Activated naive CD4-positive, alpha-beta T cell treated with anti-CD3 and anti-CD28 coated beads for 36 hours (primary cell): ENCODE measurements around the gene FOLR2. TPM values are rescaled to one million over a fixed set of nuclear protein-coding genes. Genes with fewer than 3 reads are reported as not detected.

ENCODE experiments used
- CTCF ChIA-PET: fragments of 350-600 bp; sonication (Branson Sonifier 250); formaldehyde crosslinking; loops from one replicate; lab custom pipeline; 2021; ENCODE audit warnings: antibody characterized with exemption; lab: Charles Lee
- DNase-seq: peaks from one replicate; pipeline ENCODE4 v3.0.0-alpha.2; 2020
- H3K27ac Mint-ChIP-seq: one replicate; pipeline ENCODE4 v1.8.0; 2021; ENCODE audit warnings: mild to moderate bottlenecking, mixed read lengths
- H3K27me3 Mint-ChIP-seq: one replicate; pipeline ENCODE4 v1.8.0; 2021; ENCODE audit warnings: low read depth, mixed read lengths
- H3K36me3 Mint-ChIP-seq: one replicate; pipeline ENCODE4 v1.8.0; 2021; ENCODE audit warnings: low read depth, mixed read lengths
- H3K4me1 Mint-ChIP-seq: one replicate; pipeline ENCODE4 v1.8.0; 2021; ENCODE audit warnings: low read depth, mixed read lengths
- H3K4me3 Mint-ChIP-seq: one replicate; pipeline ENCODE4 v1.8.0; 2021; ENCODE audit warnings: mild to moderate bottlenecking, moderate library complexity, mixed read lengths
- H3K9me3 Mint-ChIP-seq: one replicate; pipeline ENCODE4 v1.8.0; 2021; ENCODE audit warnings: mixed read lengths
- intact Hi-C: fragments of 100-400 bp; cut with micrococcal nuclease; formaldehyde crosslinking; loops from one replicate; pipeline ENCODE4 v1.15.1; 2023
- total RNA-seq, 2 experiments: library from RNA; stranded (reverse); gene quantifications; one replicate each; pipeline ENCODE4 v1.2.3, GENCODE V29; 2021

The FOLR2 gene
- total RNA-seq, 2 experiments from 2014 or later, result not detected

GRCh38 chr11:72218251-72218745 is 1.7 kb downstream of the FOLR2 start:
- CTCF ChIA-PET, result no interaction called here
- no peak overlapping the region for H3K4me3 Mint-ChIP-seq
- peaks cover 6% of the 10 kb centered on the region for H3K27me3 Mint-ChIP-seq
- intact Hi-C loops, result no loop called here
- no peak overlapping the region for H3K27ac Mint-ChIP-seq
- no peak for DNase-seq
- peaks cover 9% of the 10 kb centered on the region for H3K4me1 Mint-ChIP-seq
- H3K9me3 Mint-ChIP-seq, result no peaks in the 10 kb centered on the region
- H3K36me3 Mint-ChIP-seq, result no peaks in the 10 kb centered on the region

DNA sequence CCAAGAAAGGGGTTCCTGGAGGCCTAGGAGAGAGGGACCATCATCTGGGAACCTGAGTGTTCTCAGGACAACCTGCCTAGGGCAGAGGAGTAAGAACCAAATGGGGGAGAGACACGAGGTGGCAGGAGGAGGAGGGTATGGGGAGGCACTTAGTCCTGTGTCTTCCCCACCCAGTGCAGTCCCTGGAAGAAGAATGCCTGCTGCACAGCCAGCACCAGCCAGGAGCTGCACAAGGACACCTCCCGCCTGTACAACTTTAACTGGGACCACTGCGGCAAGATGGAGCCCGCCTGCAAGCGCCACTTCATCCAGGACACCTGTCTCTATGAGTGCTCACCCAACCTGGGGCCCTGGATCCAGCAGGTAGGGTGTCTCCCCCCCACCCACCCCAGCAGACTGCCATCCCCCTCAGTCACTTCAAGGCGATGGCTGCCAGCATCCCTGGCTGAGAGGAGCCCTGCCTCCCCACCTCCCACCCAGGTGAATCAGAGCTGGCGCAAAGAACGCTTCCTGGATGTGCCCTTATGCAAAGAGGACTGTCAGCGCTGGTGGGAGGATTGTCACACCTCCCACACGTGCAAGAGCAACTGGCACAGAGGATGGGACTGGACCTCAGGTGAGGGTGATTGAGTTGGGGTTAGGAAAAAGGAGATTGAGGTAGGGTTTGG is 4.2 kb downstream of the FOLR2 start:
- peaks cover 16% of the 10 kb centered on the region for H3K4me1 Mint-ChIP-seq
- peaks cover 3% of the 10 kb centered on the region for H3K27me3 Mint-ChIP-seq
- intact Hi-C loops, result loop anchor here (5.0 kb wide), 2 partner anchors 191 to 774 kb away; partner anchors contain the start of gene DHCR7
- no peak for DNase-seq
- no peak overlapping the region for H3K27ac Mint-ChIP-seq
- no peaks in the 10 kb centered on the region for H3K9me3 Mint-ChIP-seq
- CTCF ChIA-PET, result no interaction called here
- peaks cover 3% of the 10 kb centered on the region for H3K36me3 Mint-ChIP-seq
- H3K4me3 Mint-ChIP-seq, result no peak overlapping the region

DNA sequence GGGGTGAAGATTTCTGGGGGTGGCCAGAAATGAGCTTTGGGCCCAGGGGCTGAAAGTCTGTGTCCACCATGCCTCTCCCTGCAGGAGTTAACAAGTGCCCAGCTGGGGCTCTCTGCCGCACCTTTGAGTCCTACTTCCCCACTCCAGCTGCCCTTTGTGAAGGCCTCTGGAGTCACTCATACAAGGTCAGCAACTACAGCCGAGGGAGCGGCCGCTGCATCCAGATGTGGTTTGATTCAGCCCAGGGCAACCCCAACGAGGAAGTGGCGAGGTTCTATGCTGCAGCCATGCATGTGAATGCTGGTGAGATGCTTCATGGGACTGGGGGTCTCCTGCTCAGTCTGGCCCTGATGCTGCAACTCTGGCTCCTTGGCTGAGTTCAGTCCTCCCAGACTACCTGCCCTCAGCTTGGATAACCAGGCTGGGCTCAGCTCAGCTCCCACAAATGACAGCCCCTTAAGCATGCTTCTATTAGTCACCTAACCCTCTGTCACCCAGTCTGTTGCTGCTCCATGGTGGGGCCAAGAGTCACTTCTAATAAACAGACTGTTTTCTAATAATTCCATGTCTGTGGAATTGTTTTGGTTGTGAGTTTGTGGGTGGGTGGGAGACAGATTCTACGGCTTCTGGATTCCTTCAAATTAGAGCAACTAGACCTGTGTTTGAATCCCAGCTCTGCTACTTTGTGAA is 4.9 kb downstream of the FOLR2 start:
- H3K9me3 Mint-ChIP-seq, result no peaks in the 10 kb centered on the region
- H3K4me3 Mint-ChIP-seq, result no peak overlapping the region
- CTCF ChIA-PET, result interaction anchor here (1.1 to 1.7 kb wide), 5 partner anchors 16 to 210 kb away, joined by 3 to 8 read pairs (median 4); no protein-coding TSS in a partner anchor
- intact Hi-C loops, result loop anchor here (2.0 to 5.0 kb wide), 4 partner anchors 119 to 774 kb away; partner anchors contain the start of genes DHCR7, LAMTOR1, RNF121 and XNDC1N
- H3K36me3 Mint-ChIP-seq, result peaks cover 4% of the 10 kb centered on the region
- no peak overlapping the region for H3K27ac Mint-ChIP-seq
- no peak for DNase-seq
- peaks cover 3% of the 10 kb centered on the region for H3K27me3 Mint-ChIP-seq
- H3K4me1 Mint-ChIP-seq, result peaks cover 20% of the 10 kb centered on the region

DNA sequence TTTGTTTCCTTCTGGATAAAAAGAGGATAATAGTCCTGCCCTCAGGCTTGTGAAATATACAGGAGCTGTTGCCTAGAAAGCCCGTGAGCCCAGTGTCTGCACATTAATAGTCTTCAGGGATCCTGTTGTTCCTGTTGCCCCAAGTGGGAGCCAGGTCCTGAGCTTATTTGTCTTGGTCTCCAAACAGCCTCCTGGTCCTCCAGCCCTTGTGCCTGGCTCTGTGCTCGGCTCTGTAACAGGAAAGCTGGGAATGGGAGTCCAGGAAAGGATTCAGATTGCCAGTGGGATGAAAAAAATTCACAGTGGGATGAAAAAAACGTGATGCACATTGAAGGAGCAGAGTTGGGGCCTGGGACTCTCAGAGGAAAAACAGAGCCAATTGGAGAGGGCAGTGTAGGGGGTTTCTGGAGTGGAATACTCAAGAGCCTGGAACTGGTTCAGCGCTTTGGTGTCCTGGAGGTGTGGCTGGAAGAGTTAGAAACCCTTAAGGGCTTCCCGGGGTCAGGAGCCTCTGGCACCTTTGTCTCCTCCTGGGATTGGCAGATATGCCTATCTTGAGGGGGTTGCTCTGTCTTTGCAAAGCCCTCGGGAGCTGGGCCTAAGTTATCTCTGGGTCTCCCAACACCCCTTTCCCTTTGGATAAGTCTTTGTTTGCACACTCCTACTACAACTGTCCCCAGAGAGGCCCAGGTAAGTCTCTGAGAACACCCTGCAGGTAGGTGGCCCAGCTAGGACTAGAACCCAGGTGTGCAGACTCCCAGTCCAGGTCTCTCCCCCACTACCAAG is 5.7 kb downstream of the FOLR2 start:
- no peak for DNase-seq
- CTCF ChIA-PET, result interaction anchor here (0.9 to 1.7 kb wide), 8 partner anchors 13 to 209 kb away, joined by 3 to 8 read pairs (median 4); no protein-coding TSS in a partner anchor
- H3K27ac Mint-ChIP-seq, result peak overlapping the region; percentile 75
- peaks cover 20% of the 10 kb centered on the region for H3K4me1 Mint-ChIP-seq
- intact Hi-C loops, result loop anchor here (2.0 to 5.0 kb wide), 4 partner anchors 119 to 775 kb away; partner anchors contain the start of genes DHCR7, LAMTOR1, RNF121 and XNDC1N
- peak overlapping the region; percentile 73 for H3K4me3 Mint-ChIP-seq
- peaks cover 3% of the 10 kb centered on the region for H3K27me3 Mint-ChIP-seq
- peaks cover 4% of the 10 kb centered on the region for H3K36me3 Mint-ChIP-seq
- H3K9me3 Mint-ChIP-seq, result no peaks in the 10 kb centered on the region

DNA sequence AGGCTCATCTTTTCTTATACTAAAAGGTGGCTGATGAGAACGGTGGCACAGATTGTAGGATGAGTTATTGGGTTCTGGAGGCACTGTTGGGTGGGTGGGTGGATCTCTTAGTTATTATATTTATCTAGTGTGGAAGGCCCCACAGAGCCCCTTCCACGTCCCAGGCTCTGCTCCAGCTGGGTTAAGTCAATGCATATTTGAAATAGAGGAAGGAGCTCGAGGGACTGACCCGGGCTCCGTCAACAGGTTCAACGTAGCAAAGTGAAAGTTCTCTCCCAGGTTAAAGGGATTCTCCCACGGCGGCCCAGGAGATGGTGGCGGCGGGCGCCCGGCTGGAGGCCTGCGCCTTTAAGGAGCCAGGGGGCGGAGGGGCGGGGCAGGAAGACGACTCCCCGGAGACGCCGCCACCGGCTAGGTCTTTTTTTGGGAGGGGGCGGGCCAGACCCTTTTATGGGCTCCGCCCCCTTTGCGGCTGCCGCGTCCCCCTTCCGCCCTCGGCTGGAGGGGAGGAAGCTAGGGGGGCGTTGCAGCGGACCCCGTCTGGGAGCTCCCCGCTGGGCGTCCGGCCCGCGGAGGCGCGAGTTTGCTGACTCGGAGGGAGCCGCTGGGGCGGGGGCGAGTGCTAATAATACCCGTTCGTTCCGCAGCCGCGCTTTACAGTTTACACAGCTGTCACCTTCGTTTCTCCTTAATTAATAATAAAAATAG is 6.5 kb downstream of the FOLR2 start:
- Mint-ChIP-seq H3K27me3 (peaks cover 3% of the 10 kb centered on the region), H3K4me3 (peak overlapping the region; percentile 73), H3K27ac (peak overlapping the region; percentile 75), H3K9me3 (no peaks in the 10 kb centered on the region), H3K4me1 (peaks cover 20% of the 10 kb centered on the region), H3K36me3 (peaks cover 4% of the 10 kb centered on the region)
- DNase-seq, result peak; percentile 96
- CTCF ChIA-PET, result interaction anchor here (0.9 to 1.7 kb wide), 7 partner anchors 12 to 208 kb away, joined by 3 to 8 read pairs (median 4); no protein-coding TSS in a partner anchor
- intact Hi-C loops, result loop anchor here (1.0 to 5.0 kb wide), 9 partner anchors 111 to 776 kb away; partner anchors contain the start of genes ANAPC15, CLPB, DHCR7 and LAMTOR1

- H3K4me1 Mint-ChIP-seq, result peaks cover 20% of the 10 kb centered on the region
- H3K27me3 Mint-ChIP-seq, result no peaks in the 10 kb centered on the region
- peak overlapping the region; percentile 88 for H3K27ac Mint-ChIP-seq
- CTCF ChIA-PET, result interaction anchor here (0.6 to 1.7 kb wide), 6 partner anchors 17 to 196 kb away, joined by 3 to 5 read pairs (median 4); no protein-coding TSS in a partner anchor
- peaks cover 4% of the 10 kb centered on the region for H3K36me3 Mint-ChIP-seq
- peak; percentile 63 for DNase-seq
- intact Hi-C loops, result loop anchor here (1.0 to 5.0 kb wide), 10 partner anchors 15 to 777 kb away; partner anchors contain the start of genes ANAPC15, CLPB, DHCR7 and LAMTOR1
- no peaks in the 10 kb centered on the region for H3K9me3 Mint-ChIP-seq
- H3K4me3 Mint-ChIP-seq, result peak overlapping the region; percentile 92
These were observed 7.3 kb downstream of the FOLR2 start for GRCh38 chr11:72223615-72224563.

DNA sequence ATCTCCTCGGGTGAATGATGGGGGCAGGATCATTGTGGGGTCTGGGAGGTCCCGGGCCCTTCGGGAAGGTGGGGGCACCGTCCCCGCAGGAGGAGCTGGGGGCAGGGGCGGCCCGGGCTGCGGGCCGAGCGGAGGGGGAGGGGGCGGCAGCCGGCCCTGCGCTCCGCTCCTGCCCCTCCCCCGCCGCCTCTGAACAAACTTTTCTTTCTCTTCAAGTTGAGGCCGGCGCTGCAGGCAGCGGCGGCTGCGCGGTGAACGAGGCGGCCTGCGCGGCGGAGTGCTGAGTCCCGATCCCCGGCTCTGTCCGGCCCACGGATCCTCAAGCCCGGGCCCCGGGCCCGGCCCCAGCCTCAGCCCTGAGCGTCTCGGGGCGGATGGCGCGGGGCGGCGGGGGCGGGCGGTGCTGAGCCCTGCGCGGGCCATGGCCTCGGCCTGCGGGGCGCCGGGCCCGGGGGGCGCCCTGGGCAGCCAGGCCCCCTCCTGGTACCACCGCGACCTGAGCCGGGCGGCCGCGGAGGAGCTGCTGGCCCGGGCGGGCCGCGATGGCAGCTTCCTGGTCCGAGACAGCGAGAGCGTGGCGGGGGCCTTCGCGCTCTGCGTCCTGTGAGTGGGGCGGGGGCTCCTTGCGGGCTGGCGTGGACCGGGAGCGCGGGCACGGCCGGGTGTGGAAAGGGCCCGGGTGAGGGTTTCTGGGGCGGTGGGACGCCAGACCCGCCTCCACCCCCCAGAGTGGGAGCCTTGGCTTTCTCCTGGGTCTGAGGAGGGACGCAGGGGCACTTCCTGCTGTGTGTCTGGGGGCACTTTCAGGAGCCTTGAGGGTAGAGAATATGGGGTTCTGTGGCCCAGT is 8.2 kb downstream of the FOLR2 start, which contains the start of gene INPPL1:
Gene INPPL1, plus strand, starts transcription at position 204 of the 847 bp plus-strand sequence. Its CDS starts 218 bp downstream, at position 422.
- peak; percentile 50 for DNase-seq
- Mint-ChIP-seq H3K4me3 (peak within 1 kb of the TSS; percentile 92), H3K4me1 (peaks cover 20% of the 10 kb centered on the region), H3K27me3 (no peaks in the 10 kb centered on the region), H3K36me3 (peaks cover 11% of the 10 kb centered on the region), H3K9me3 (no peaks in the 10 kb centered on the region), H3K27ac (peak within 1 kb of the TSS; percentile 88)
- intact Hi-C loops, result loop anchor here (2.0 to 5.0 kb wide), 3 partner anchors 14 to 777 kb away; partner anchors contain the start of gene DHCR7
- CTCF ChIA-PET, result interaction anchor here (0.6 to 1.7 kb wide), 4 partner anchors 18 to 206 kb away, joined by 3 to 4 read pairs (median 3); no protein-coding TSS in a partner anchor

DNA sequence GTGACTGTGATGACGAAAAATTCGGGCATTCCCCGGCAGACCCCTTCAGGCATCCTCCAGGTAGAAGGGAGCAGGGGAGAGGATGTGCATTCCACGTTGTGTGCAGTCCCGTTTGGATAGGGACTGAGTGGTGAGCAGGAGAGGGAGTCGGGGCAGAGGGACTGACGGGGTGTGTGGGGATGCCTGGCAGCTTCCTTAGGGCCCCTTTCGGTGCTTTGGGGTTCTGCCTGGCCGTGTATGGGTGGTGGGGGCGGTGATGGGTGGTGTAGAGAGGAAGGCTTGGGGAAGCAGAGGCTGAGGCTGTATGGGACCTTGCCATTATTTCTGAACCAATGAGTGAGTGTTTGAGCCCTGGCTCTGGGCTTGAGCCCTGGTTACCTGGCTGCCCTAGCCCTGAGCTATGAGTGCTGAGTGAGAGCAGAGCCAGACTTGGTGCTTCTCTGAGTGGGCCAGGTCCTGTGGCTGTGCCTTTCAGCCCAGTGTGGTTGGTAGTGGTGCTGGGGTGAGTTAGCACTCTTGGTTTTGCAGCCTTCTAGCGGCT is 8.9 kb downstream of the FOLR2 start:
- DNase-seq, result peak; percentile 32
- Mint-ChIP-seq H3K4me1 (peaks cover 20% of the 10 kb centered on the region), H3K36me3 (peaks cover 11% of the 10 kb centered on the region), H3K9me3 (no peaks in the 10 kb centered on the region), H3K4me3 (peak overlapping the region; percentile 78), H3K27ac (peak overlapping the region; percentile 65), H3K27me3 (no peaks in the 10 kb centered on the region)
- CTCF ChIA-PET, result interaction anchor here (0.6 to 1.7 kb wide), 4 partner anchors 42 to 205 kb away, joined by 3 to 4 read pairs (median 4); no protein-coding TSS in a partner anchor
- intact Hi-C loops, result loop anchor here (2.0 kb wide), 1 partner anchor 13 kb away; no protein-coding TSS in a partner anchor

DNA sequence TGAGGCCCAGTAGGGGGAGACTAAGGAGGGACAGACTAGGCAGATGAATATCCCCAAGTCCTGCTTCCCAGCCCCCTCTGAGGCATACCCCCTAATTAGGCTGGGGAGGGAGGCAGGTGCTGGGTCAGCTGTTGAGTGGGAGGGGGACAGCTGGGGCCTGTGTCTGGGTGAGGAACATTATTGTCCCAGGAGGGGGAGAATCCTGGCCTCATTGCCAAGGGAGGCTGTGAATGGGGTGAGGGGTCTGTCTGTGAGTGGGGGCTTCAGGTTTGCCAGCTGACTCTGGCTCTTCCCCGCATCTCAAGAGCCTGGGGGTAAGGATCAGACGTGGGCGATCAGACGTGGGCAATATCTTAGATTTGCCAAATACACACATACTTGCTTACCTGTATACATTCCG is 10.1 kb downstream of the FOLR2 start:
- Mint-ChIP-seq H3K36me3 (peaks cover 11% of the 10 kb centered on the region), H3K9me3 (no peaks in the 10 kb centered on the region), H3K27ac (no peak overlapping the region), H3K27me3 (no peaks in the 10 kb centered on the region), H3K4me3 (no peak overlapping the region), H3K4me1 (peaks cover 20% of the 10 kb centered on the region)
- intact Hi-C loops, result no loop called here
- DNase-seq, result no peak
- CTCF ChIA-PET, result interaction anchor here (1.0 to 1.1 kb wide), 2 partner anchors 11 to 44 kb away, joined by 3 to 4 read pairs; no protein-coding TSS in a partner anchor
